Measurements from ENCODE around the gene RIMKLA.

RIMKLA gene

GRCh38 chr1:42335809-42336518 lies 44.6 kb upstream of the RIMKLA start:
- DNase-seq, result no peak
- 0 out of 2 replicates have a peak, but pooled peaks cover 3% of the 10 kb centered on the region for H3K36me3 ChIP-seq
- peak overlapping the region; percentile 88 for H3K4me3 ChIP-seq (ENCODE audit: low read depth, low read length)
- peak overlapping the region; percentile 93 for H3K27ac ChIP-seq
- no peak for TF ChIP-seq CTCF (IDR thresholded peaks at IDR 0.05; ENCODE audit: low read depth, low read length)
- H3K27me3 ChIP-seq (ENCODE audit: insufficient read depth, low read depth, severe bottlenecking), result no peaks in the 10 kb centered on the region
- no peaks in the 10 kb centered on the region for H3K9me3 ChIP-seq (ENCODE audit: severe bottlenecking)

- H3K36me3 ChIP-seq, result 0 out of 2 replicates have a peak, but pooled peaks cover 2% of the 10 kb centered on the region
- H3K9me3 ChIP-seq (ENCODE audit: severe bottlenecking), result no peaks in the 10 kb centered on the region
- no peak overlapping the region for H3K4me3 ChIP-seq (ENCODE audit: low read depth, low read length)
- DNase-seq, result no peak
- TF ChIP-seq CTCF (IDR thresholded peaks at IDR 0.05; ENCODE audit: low read depth, low read length), result no peak
- no peaks in the 10 kb centered on the region for H3K27me3 ChIP-seq (ENCODE audit: insufficient read depth, low read depth, severe bottlenecking)
- no peak overlapping the region for H3K27ac ChIP-seq
These were observed 43.6 kb upstream of the RIMKLA start for GRCh38 chr1:42336978-42337377.

- no peak for DNase-seq
- H3K27me3 ChIP-seq (ENCODE audit: insufficient read depth, low read depth, severe bottlenecking), result no peaks in the 10 kb centered on the region
- TF ChIP-seq CTCF (IDR thresholded peaks at IDR 0.05; ENCODE audit: low read depth, low read length), result no peak
- peak overlapping the region; percentile 46 for H3K27ac ChIP-seq
- no peak overlapping the region for H3K4me3 ChIP-seq (ENCODE audit: low read depth, low read length)
- H3K9me3 ChIP-seq (ENCODE audit: severe bottlenecking), result no peaks in the 10 kb centered on the region
- no peaks in the 10 kb centered on the region for H3K36me3 ChIP-seq
These were observed 40.5 kb upstream of the RIMKLA start for GRCh38 chr1:42340093-42340492.

- Histone ChIP-seq H3K36me3 (no peaks in the 10 kb centered on the region), H3K27me3 (ENCODE audit: insufficient read depth, low read depth, severe bottlenecking) (no peaks in the 10 kb centered on the region), H3K9me3 (ENCODE audit: severe bottlenecking) (no peaks in the 10 kb centered on the region), H3K4me3 (ENCODE audit: low read depth, low read length) (no peak overlapping the region), H3K27ac (peak overlapping the region; percentile 46)
- DNase-seq, result peak; percentile 56
- TF ChIP-seq CTCF (IDR thresholded peaks at IDR 0.05; ENCODE audit: low read depth, low read length), result no peak
These were observed 39.7 kb upstream of the RIMKLA start for GRCh38 chr1:42340901-42341300.

GRCh38 chr1:42343049-42343448 lies 37.5 kb upstream of the RIMKLA start:
- Histone ChIP-seq H3K4me3 (ENCODE audit: low read depth, low read length) (no peak overlapping the region), H3K36me3 (no peaks in the 10 kb centered on the region), H3K9me3 (ENCODE audit: severe bottlenecking) (no peaks in the 10 kb centered on the region), H3K27ac (no peak overlapping the region), H3K27me3 (ENCODE audit: insufficient read depth, low read depth, severe bottlenecking) (no peaks in the 10 kb centered on the region)
- TF ChIP-seq CTCF (IDR thresholded peaks at IDR 0.05; ENCODE audit: low read depth, low read length), result no peak
- DNase-seq, result no peak

GRCh38 chr1:42348498-42348897 lies 32.1 kb upstream of the RIMKLA start:
- no peak for TF ChIP-seq CTCF (IDR thresholded peaks at IDR 0.05; ENCODE audit: low read depth, low read length)
- no peaks in the 10 kb centered on the region for H3K9me3 ChIP-seq (ENCODE audit: severe bottlenecking)
- H3K27ac ChIP-seq, result no peak overlapping the region
- no peak for DNase-seq
- no peaks in the 10 kb centered on the region for H3K36me3 ChIP-seq
- H3K27me3 ChIP-seq (ENCODE audit: insufficient read depth, low read depth, severe bottlenecking), result no peaks in the 10 kb centered on the region
- H3K4me3 ChIP-seq (ENCODE audit: low read depth, low read length), result no peak overlapping the region
